ENCODE results near the gene CTSC.

GRCh38 chr11:88301488-88302140 is 35.9 kb downstream of the CTSC start:
- TF ChIP-seq EZH2 (IDR thresholded peaks at IDR 0.05; ENCODE audit: insufficient read depth, low read length) = no peak
- TF ChIP-seq CTCF (IDR thresholded peaks at IDR 0.05; ENCODE audit: insufficient read depth, low read depth, low read length) = no peak

Data from astrocyte (in vitro differentiated cells and primary cell).